Neural crest cell (in vitro differentiated cells): ENCODE data around the gene MTF1. TPM values are rescaled to one million over a fixed set of nuclear protein-coding genes. Genes with fewer than 3 reads are reported as not detected.

Experiments
- DNase-seq: peaks from one replicate; pipeline ENCODE4 v3.0.0; 2021; ENCODE audit warnings: low read depth, mixed read lengths, low spot score
- H3K27ac Mint-ChIP-seq: one replicate; pipeline ENCODE4 v1.8.0; 2021; ENCODE audit warnings: mild to moderate bottlenecking, mixed read lengths; ENCODE audit not compliant: unreplicated experiment
- H3K27me3 Mint-ChIP-seq: 2 replicates; pipeline ENCODE4 v1.8.0; 2021; ENCODE audit warnings: low read depth, mild to moderate bottlenecking, mixed read lengths
- H3K36me3 Mint-ChIP-seq: 2 replicates; pipeline ENCODE4 v1.8.0; 2021; ENCODE audit warnings: low read depth, mild to moderate bottlenecking, mixed read lengths
- H3K4me1 Mint-ChIP-seq: 2 replicates; pipeline ENCODE4 v1.8.0; 2021; ENCODE audit warnings: mixed read lengths
- H3K4me3 Mint-ChIP-seq: one replicate; pipeline ENCODE4 v1.8.0; 2021; ENCODE audit warnings: mild to moderate bottlenecking, mixed read lengths
- H3K9me3 Mint-ChIP-seq: 2 replicates; pipeline ENCODE4 v1.8.0; 2021; ENCODE audit warnings: mixed read lengths
- CTCF ChIP-seq: fragments of 200-600 bp; sonication (generic); conservative IDR thresholded peaks from 2 replicates; pipeline ENCODE4 v1.5.0; 2021; ENCODE audit warnings: antibody characterized with exemption, mild to moderate bottlenecking
- total RNA-seq: library from RNA; stranded (reverse); gene quantifications from 2 replicates; pipeline ENCODE4 v1.2.1, GENCODE V29; 2021

Gene MTF1
- total RNA-seq, 1 donor from 2014 or later, result 19.9 TPM

GRCh38 chr1:37854406-37854805, 5.0 kb downstream of the MTF1 start:
- DNase-seq, result no peak
- no peak overlapping the region for H3K27ac Mint-ChIP-seq
- no peak for TF ChIP-seq CTCF
- no peaks in the 10 kb centered on the region for H3K27me3 Mint-ChIP-seq
- peaks cover 13% of the 10 kb centered on the region for H3K4me1 Mint-ChIP-seq
- no peak overlapping the region for H3K4me3 Mint-ChIP-seq
- H3K36me3 Mint-ChIP-seq, result peaks cover 3% of the 10 kb centered on the region
- H3K9me3 Mint-ChIP-seq, result no peaks in the 10 kb centered on the region

- no peaks in the 10 kb centered on the region for H3K27me3 Mint-ChIP-seq
- H3K9me3 Mint-ChIP-seq, result no peaks in the 10 kb centered on the region
- TF ChIP-seq CTCF, result no peak
- peaks cover 6% of the 10 kb centered on the region for H3K4me1 Mint-ChIP-seq
- no peak for DNase-seq
- H3K36me3 Mint-ChIP-seq, result peaks cover 3% of the 10 kb centered on the region
- no peak overlapping the region for H3K27ac Mint-ChIP-seq
- H3K4me3 Mint-ChIP-seq, result no peak overlapping the region
Measured at GRCh38 chr1:37853157-37853556, 6.2 kb downstream of the MTF1 start.

GRCh38 chr1:37851782-37852210, 7.6 kb downstream of the MTF1 start:
- no peak for TF ChIP-seq CTCF
- H3K4me1 Mint-ChIP-seq, result peaks cover 4% of the 10 kb centered on the region
- no peak for DNase-seq
- no peak overlapping the region for H3K4me3 Mint-ChIP-seq
- peaks cover 3% of the 10 kb centered on the region for H3K36me3 Mint-ChIP-seq
- H3K27ac Mint-ChIP-seq, result no peak overlapping the region
- H3K27me3 Mint-ChIP-seq, result no peaks in the 10 kb centered on the region
- H3K9me3 Mint-ChIP-seq, result no peaks in the 10 kb centered on the region

GRCh38 chr1:37851262-37851661, 8.1 kb downstream of the MTF1 start:
- Mint-ChIP-seq H3K27ac (no peak overlapping the region), H3K27me3 (no peaks in the 10 kb centered on the region), H3K36me3 (peaks cover 3% of the 10 kb centered on the region), H3K4me3 (no peak overlapping the region), H3K9me3 (no peaks in the 10 kb centered on the region), H3K4me1 (peaks cover 4% of the 10 kb centered on the region)
- no peak for TF ChIP-seq CTCF
- DNase-seq, result no peak

GRCh38 chr1:37850352-37850955, 8.9 kb downstream of the MTF1 start:
- DNase-seq, result no peak
- no peak for TF ChIP-seq CTCF
- Mint-ChIP-seq H3K9me3 (no peaks in the 10 kb centered on the region), H3K36me3 (peaks cover 3% of the 10 kb centered on the region), H3K4me3 (no peak overlapping the region), H3K27me3 (no peaks in the 10 kb centered on the region), H3K27ac (no peak overlapping the region), H3K4me1 (peaks cover 4% of the 10 kb centered on the region)
